Adrenal gland (tissue), 5 donors: ENCODE results near the gene EYS.

Experiments
- CTCF ChIP-seq, 6 experiments: fragments of 450-650 bp in 4 of 6; fragments of 200-600 bp in 2 of 6; sonication (generic) in 1 of 6; IDR thresholded peaks; 1 replicate in 5 of 6; 2 replicates in 1 of 6; pipeline versions ENCODE4 v1.5.1 to v1.8.0; 2016 to 2021; ENCODE audit warnings: antibody characterized with exemption in 6 of 6, mild to moderate bottlenecking in 2 of 6, moderate library complexity in 1 of 6
- POLR2A ChIP-seq, 2 donors: fragments of 450-650 bp; IDR thresholded peaks; one replicate each; pipeline ENCODE4 v1.6.1; 2017; ENCODE audit warnings: antibody characterized with exemption in 2 of 2, mild to moderate bottlenecking in 2 of 2, moderate library complexity in 1 of 2
- donor health status: DM: no; HTN: no; CAD: no.

GRCh38 chr6:63904650-63905248 is 1802.3 kb downstream of the EYS start:
- TF ChIP-seq CTCF (IDR thresholded peaks at IDR 0.05): no peak
- no peak for TF ChIP-seq POLR2A (IDR thresholded peaks at IDR 0.05)
